Mucosa of stomach (tissue), 1 donor: ENCODE measurements around the gene SEMA4C.

ENCODE experiments used
- H3K27me3 ChIP-seq: one replicate; pipeline ENCODE4 v1.7.0; 2013; ENCODE audit warnings: mild to moderate bottlenecking, low read length; ENCODE audit not compliant: control insufficient read depth, insufficient read depth
- H3K36me3 ChIP-seq: one replicate; pipeline ENCODE4 v1.7.0; 2013; ENCODE audit warnings: low read length; ENCODE audit not compliant: control insufficient read depth, insufficient read depth
- H3K4me1 ChIP-seq: one replicate; pipeline ENCODE4 v1.7.0; 2013; ENCODE audit warnings: mild to moderate bottlenecking, low read length; ENCODE audit not compliant: control insufficient read depth, insufficient read depth
- H3K4me3 ChIP-seq: one replicate; pipeline ENCODE4 v1.7.0; 2013; ENCODE audit warnings: low read length
- H3K9ac ChIP-seq: one replicate; pipeline ENCODE4 v1.7.0; 2013; ENCODE audit warnings: mild to moderate bottlenecking, low read length, moderate library complexity
- H3K9me3 ChIP-seq: one replicate; pipeline ENCODE4 v1.7.0; 2013; ENCODE audit warnings: mild to moderate bottlenecking, low read length, moderate library complexity; ENCODE audit not compliant: control insufficient read depth
- donor health status: Pancreatic carcinoma.

The SEMA4C gene

DNA sequence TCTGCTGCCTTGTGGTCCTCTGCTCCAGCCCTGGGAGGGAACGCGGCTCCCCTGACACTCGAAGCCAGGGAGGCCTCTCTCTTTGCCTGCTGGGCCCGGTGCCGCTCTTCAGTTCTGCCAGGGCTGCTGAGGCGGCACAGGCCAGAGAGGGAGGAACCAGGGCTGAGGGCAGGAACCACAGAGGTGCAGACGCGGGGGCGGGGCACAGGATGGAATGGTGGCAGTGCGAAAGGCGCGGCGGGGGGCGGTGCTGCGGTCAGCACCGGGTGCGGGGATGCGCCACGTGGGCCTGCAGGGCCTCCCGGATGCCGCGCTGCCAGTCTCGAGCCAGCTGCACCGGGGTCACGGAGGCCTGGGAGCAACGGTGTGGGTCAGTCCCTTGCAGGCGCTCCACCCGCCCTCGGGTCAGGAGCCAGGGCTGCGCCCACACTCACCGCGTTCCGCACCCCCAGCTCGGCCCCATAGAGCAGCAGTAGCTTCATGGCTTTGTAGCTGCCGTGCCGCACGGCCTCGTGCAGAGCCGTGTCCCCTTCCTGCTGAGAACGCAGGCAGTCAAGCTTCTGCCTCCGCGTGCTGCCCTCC, 30.5 kb downstream of the SEMA4C start:
- peaks cover 14% of the 10 kb centered on the region for H3K4me1 ChIP-seq
- H3K4me3 ChIP-seq = no peak overlapping the region
- no peaks in the 10 kb centered on the region for H3K27me3 ChIP-seq
- H3K36me3 ChIP-seq = no peaks in the 10 kb centered on the region
- H3K9me3 ChIP-seq = no peaks in the 10 kb centered on the region
- peak overlapping the region; percentile 39 for H3K9ac ChIP-seq

DNA sequence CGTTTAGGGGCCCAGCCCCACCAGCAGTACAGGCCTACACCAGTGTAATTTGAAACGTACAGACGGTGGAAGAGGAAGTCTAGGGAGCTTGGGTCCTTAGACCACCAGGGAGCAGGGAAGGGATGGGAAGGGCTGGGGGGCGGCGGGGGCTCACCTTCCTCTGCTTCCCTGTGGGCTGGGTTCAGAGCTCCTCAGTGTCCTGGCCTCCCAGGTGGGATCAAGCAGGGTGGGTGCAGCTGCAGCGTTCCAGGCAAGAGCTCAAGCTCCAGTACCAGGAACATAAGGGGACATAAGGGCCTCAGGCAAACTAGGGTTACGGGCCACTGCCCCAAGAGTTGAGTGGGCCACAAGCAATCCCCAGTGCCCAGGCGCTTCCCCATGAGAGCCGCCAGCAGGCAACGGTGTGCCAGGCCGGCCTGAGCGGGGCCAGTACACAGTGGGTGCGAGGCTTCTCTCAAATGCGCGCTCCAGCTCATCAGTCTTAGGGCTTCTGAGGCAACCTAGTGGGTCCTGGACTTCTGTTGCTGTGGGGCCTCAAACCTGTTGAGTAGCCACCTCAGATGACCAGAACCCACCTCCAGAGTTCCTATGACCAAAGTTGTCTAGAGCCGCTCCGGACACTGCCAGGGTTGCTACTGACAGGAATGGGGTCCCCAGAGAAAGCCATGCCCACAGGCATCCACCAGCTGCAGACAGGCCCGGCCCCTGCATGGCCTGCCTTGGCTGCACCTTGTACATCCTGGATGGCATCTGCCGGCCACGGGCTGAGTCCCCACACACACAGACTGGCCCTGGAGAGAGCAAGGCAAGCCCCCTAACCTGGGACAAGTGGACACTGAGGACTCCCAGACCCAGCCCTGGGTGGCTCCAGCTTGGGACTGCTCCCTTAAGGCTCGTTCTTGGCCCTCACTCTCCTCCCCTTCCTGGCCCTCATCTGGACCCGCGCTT, 31.3 kb downstream of the SEMA4C start:
- Histone ChIP-seq H3K4me3 (no peak overlapping the region), H3K36me3 (no peaks in the 10 kb centered on the region), H3K9ac (peak overlapping the region; percentile 39), H3K4me1 (peaks cover 14% of the 10 kb centered on the region), H3K9me3 (no peaks in the 10 kb centered on the region), H3K27me3 (no peaks in the 10 kb centered on the region)

DNA sequence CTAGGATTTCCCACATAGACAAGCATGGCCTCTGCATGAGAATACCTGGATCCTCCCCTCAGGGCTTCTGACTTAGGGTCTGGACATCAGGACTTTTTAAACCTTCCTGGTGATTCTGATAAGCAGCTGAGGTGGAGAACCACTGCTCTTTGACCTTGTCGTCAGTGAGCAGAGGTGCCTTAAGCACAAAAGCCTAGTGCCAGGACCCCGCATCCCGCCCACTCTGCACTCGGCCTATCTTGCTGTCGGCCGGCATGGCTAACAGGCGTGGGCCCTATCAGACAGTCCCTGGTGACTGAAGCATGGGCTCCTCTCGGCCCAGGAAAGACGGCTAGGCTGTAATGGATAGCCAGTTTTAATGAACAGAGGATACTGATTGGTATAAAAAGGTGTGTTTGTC, 32.3 kb downstream of the SEMA4C start:
- H3K4me1 ChIP-seq = peaks cover 22% of the 10 kb centered on the region
- no peak overlapping the region for H3K4me3 ChIP-seq
- H3K9me3 ChIP-seq = no peaks in the 10 kb centered on the region
- H3K9ac ChIP-seq = no peak overlapping the region
- H3K36me3 ChIP-seq = no peaks in the 10 kb centered on the region
- H3K27me3 ChIP-seq = no peaks in the 10 kb centered on the region

DNA sequence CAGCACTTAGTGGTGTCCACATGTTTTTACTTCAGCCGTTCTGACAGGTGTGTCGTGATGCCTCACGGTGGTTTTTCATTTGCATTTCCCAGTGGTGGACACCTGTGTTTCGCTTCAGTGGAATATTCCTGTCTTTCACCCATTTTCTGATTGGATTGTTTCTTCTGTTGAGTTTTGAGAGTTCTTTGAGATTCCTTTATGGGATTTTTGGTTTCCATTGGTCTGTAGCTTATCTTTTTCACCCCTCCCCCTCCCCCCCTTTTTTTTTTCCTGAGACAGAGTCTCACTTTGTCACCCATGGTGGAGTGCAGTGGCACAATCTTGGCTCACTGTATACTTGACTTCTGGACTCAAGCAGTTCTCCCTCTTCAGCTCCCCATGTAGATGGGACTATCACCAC, 34.0 kb downstream of the SEMA4C start:
- Histone ChIP-seq H3K9me3 (no peaks in the 10 kb centered on the region), H3K9ac (no peak overlapping the region), H3K27me3 (no peaks in the 10 kb centered on the region), H3K4me1 (peaks cover 33% of the 10 kb centered on the region), H3K4me3 (no peak overlapping the region), H3K36me3 (no peaks in the 10 kb centered on the region)

DNA sequence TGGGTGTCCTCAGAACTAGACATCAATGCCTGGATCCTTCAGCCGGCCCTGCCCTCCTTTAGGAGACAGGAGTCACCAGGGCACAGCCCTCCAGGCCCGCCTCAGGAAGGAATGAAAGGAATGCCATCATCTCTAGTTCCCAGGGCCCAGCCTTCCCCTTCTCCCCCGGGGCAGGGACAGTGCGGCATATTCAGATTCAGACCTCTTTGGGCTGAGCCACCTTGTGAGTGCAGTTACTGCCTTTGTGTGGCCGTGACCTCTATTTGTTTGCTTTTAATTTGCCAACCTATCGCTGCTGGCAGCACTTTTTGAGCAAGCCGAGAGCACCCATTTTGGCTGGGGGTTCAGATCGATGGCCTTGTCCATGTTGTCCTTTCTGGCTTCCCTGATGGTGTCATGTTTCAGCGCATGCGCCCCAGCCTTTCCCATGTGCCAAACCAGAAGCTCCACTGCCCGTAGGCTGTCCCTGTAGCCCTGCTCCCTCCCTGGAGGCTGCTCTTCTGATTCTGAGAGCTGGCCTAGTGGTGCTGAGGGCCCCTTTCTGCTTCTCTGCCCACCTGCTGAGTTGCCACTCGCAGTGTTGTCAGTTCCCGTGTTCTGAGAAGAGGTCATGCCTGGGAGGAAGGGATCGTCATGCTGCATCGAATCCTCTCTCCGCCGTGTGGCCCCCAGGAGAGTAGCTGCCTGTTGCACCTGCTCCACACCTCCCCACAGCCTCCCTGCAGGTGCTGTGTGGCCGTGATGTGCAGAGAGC, 36.9 kb downstream of the SEMA4C start:
- Histone ChIP-seq H3K9me3 (no peaks in the 10 kb centered on the region), H3K9ac (no peak overlapping the region), H3K4me1 (peaks cover 19% of the 10 kb centered on the region), H3K36me3 (peaks cover 16% of the 10 kb centered on the region), H3K4me3 (no peak overlapping the region), H3K27me3 (no peaks in the 10 kb centered on the region)

DNA sequence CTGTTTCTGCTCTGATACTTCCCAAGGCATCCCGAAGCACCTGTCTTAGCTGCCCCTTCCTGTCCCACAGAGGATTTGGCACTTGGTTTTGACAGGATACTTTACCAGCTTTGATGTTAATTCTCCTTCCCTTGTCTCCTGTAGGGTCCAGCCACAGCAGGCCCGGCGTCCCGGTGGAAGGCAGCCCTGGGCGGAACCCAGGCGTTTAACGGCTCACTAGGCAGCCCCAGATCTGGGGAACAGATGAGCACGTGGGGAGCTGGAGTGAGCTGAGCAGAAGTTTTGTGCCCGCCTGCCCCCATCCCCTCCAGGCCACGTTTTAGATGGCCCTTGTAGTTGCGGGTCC, 37.5 kb downstream of the SEMA4C start:
- H3K9me3 ChIP-seq = no peaks in the 10 kb centered on the region
- peaks cover 22% of the 10 kb centered on the region for H3K36me3 ChIP-seq
- H3K9ac ChIP-seq = no peak overlapping the region
- peaks cover 19% of the 10 kb centered on the region for H3K4me1 ChIP-seq
- no peak overlapping the region for H3K4me3 ChIP-seq
- no peaks in the 10 kb centered on the region for H3K27me3 ChIP-seq

DNA sequence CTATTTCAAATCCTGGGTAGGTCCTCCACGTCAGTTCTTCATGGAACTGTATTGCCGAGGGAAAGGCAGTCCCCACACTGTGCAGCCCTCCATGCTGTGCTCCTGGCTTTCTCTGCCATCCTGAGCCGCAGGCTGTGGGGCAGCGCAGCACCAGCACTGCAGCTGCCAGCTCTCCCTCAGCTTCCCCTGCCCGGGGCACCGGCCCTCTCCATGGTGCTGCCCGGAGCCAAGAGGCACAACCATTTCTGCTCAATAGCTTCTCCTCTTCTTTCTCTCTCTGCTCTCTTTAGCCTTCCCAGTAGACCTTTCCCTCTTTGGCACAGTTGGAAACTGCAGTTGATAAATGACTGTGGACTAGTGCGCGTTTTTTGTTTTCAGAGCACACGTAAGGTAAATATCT, 38.2 kb downstream of the SEMA4C start:
- no peak overlapping the region for H3K4me3 ChIP-seq
- peaks cover 19% of the 10 kb centered on the region for H3K4me1 ChIP-seq
- H3K9me3 ChIP-seq = no peaks in the 10 kb centered on the region
- H3K36me3 ChIP-seq = peaks cover 22% of the 10 kb centered on the region
- no peaks in the 10 kb centered on the region for H3K27me3 ChIP-seq
- no peak overlapping the region for H3K9ac ChIP-seq

DNA sequence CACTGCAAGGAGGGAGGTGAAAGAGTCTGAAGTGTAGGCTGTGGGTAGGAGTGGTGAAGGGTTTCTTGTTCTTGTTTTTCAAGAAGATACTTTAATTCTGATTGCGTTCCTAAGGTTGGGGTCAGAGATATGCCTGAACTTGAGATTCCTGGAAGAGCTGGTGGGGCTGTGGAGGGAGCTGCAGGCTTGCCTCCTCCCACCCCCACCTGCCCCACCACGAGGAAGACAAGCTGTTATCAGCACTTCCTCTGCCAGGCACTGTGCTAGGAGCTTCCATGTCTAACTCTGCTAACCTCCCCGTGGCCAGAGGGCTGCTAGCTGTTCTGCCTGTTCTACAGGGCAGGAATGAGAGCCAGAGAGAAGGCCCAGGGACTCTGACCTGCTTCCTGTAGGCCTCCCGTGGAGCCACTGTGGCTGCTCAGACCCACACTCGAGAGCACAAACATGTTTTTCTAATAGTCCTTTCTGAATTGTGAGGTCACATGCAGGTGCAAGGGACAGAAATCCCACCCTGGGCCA, 39.8 kb downstream of the SEMA4C start:
- peaks cover 22% of the 10 kb centered on the region for H3K36me3 ChIP-seq
- no peak overlapping the region for H3K4me3 ChIP-seq
- H3K27me3 ChIP-seq = no peaks in the 10 kb centered on the region
- H3K9me3 ChIP-seq = no peaks in the 10 kb centered on the region
- H3K4me1 ChIP-seq = peaks cover 19% of the 10 kb centered on the region
- H3K9ac ChIP-seq = no peak overlapping the region

DNA sequence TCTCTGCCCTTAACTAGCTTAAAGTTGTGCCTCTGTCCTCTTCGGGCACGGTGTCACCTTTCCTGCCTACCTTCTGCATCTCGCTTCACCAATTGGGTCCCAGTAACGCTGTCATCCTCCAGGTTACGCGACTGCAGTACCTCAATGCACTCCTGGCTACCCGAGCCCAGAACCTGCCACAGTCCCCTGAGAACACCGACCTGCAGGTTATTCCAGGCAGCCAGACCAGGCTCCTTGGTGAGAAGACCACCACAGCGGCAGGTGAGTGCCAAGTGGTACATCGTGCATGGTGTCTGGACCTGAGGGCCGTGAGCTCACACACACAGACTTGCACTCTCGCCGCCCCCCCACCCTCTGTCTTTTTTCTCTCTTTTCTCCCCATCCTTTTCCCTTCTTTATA, 41.0 kb downstream of the SEMA4C start:
- Histone ChIP-seq H3K9me3 (no peaks in the 10 kb centered on the region), H3K9ac (no peak overlapping the region), H3K27me3 (no peaks in the 10 kb centered on the region), H3K36me3 (peaks cover 22% of the 10 kb centered on the region), H3K4me1 (peaks cover 26% of the 10 kb centered on the region), H3K4me3 (no peak overlapping the region)

DNA sequence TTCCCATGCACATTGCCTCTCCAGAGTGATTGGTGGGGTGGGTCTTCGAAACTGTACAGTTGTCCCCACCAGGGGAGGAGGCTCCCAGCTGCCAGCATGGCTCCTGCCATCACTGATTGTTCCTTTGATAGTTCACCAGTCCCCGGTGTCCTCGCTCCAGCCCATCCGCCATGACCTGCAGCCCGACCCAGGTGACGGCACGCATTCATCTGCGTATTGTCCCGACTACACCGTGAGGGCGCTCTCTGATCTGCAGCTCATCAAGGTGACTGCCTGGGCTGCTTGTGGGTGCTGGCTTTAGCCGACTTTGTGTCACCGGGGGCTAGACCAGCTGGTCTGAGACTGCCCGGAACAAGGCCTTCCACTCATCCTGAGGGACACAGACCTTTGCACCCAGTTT, 41.4 kb downstream of the SEMA4C start:
- H3K9me3 ChIP-seq = no peaks in the 10 kb centered on the region
- no peak overlapping the region for H3K4me3 ChIP-seq
- peaks cover 28% of the 10 kb centered on the region for H3K4me1 ChIP-seq
- H3K36me3 ChIP-seq = peaks cover 22% of the 10 kb centered on the region
- no peaks in the 10 kb centered on the region for H3K27me3 ChIP-seq
- H3K9ac ChIP-seq = no peak overlapping the region

DNA sequence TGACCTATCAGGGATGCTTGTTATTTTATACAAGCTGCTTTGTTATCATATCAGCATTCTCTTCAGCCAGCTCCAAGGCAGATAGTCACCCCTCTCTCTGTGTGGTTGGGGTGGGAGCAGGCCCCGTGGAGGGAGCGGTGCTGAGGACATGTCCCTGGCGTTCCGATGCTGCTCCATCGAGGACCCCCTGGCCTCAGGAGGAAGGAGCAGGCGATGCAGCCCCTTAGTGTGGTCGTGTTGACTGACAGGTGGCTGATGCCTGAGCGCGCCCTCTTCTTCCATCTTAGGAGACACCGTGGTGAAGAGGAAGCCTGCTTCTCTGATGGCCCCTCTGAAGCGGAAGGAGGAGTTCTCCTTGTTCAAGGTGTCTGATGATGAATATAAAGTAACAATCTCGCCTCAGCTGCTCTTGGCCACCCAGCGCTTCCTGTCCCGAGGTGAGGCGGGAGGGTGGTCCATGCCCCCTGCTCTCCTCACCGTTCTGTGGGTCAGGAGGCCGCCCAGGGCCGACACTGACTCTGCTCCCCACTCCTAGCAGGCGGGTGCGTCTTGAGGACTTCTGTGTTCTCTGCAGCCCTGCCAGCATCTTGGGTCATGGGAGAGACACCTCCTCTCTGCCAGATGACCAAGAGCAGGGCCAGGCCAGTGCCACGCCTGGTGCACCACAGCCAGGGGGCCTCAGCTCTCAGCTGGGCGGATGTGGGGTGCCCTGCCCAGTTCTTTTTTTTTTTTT, 43.2 kb downstream of the SEMA4C start:
- H3K27me3 ChIP-seq = no peaks in the 10 kb centered on the region
- H3K9me3 ChIP-seq = no peaks in the 10 kb centered on the region
- no peak overlapping the region for H3K4me3 ChIP-seq
- no peak overlapping the region for H3K9ac ChIP-seq
- peaks cover 11% of the 10 kb centered on the region for H3K4me1 ChIP-seq
- H3K36me3 ChIP-seq = peaks cover 22% of the 10 kb centered on the region
